Right hindlimb (tissue), 1 donor: ENCODE measurements around the gene MMP7.

Experiments
- DNase-seq: peaks from one replicate; pipeline ENCODE4 v3.0.0-alpha.2; 2018

Gene MMP7

DNA sequence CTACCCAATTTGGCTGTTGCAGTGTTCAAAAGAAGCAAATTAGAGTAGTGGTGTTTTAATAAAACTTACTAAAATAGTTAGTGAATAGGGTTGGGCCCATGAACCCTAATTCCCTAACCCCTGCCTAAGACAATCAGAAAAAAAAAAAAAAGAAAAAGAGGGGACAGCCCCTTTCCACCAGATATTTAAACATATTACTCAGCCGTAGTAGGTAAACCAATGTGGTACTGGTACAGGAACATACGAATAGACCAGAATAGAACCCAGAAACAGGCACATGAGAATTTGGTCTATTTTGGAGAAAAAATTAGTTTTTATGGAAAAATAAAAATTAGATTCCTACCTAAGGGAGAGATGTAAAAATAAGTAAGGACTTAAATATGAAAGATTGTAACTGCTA lies 38.6 kb downstream of the MMP7 start:
- no peak for DNase-seq

GRCh38 chr11:102489186-102490145 lies 41.1 kb downstream of the MMP7 start:
- no peak for DNase-seq

GRCh38 chr11:102488208-102488607 lies 42.3 kb downstream of the MMP7 start:
- no peak for DNase-seq

DNA sequence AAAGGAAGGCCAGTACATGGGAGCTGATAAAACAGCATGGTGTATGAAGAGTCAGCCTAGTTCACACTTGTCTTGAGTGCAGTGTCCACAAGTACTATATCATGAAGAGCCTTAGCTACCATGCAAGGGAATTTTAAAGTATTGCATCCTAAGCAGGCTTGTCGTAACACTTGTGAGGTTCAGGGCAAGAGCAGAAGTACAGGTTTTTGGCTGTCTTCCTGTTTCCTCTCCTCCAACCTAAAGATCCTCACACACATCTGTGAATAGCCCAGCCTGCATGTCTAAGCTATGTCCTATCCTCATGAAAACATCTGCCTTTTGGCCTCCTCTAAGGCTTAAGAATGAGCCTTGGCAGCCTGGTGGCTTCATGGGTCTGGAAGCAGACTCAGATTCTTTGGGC lies 43.3 kb downstream of the MMP7 start:
- no peak for DNase-seq

DNA sequence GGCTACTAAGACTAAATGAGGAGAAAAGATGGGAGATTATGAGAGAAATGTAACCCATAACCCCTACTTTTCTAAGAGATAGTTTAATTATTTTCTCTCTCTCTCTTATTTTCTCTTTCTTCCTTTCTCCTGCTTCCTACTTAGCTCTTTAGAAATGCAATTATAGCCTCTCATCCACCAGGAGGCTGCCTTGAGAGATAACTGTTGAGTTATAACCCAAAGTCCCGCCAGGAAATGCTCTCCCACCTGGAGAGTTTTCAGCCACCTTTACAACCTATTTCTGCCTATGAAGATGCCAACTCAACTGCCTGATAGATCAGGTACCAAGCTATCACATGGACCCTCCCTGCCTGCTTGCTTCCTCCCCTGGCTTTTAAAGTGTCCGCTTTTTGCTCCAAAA lies 44.0 kb downstream of the MMP7 start:
- no peak for DNase-seq

DNA sequence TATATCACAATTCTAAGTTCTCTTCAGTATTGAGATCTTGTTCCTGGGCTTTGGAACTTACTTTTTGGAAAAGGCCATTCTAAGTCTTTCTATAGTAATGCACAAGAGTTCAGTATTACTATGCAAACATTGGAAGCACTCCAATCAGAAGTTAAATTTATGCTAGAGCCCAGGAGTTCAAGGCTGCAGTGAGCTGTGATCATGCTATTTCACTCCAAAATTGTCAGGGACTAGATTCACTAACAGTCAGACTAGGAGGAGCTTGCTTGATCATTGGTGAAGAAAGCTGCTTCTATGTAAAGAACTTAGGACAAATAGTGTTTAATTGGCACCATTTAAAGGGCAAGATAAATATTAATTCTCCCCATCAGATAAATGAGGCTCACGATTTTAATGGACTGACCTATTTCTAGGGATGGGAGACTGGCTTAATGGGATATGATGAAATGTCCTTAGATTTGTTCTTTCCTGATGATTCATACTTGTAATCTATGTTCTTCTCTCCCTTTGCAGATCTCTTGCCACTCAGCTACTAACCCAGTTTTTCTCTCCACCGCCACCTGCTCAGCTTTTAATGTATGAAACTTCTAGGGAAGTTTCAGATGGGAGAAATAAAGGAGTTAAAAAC lies 45.3 kb downstream of the MMP7 start:
- no peak for DNase-seq

- no peak for DNase-seq
Observed at GRCh38 chr11:102482433-102482832, 48.1 kb downstream of the MMP7 start.

DNA sequence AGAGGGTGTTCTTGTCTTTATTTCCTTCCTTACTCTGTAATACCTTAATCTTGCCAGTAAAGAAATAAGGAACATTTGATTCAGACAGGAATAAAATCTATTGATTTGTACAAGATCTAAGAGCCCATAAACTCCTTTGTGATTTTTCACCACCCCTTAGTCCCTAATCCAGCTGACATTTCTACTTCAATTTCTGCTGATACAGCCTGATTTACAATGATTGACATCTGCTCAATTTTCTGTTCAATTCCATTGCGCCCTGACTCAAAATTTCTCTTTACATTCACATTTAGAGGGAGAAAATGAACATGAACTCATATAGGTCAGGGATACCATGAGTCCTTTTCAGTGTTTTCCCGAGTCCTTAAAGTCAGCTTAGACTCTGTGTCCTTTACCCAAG lies 50.8 kb downstream of the MMP7 start:
- no peak for DNase-seq

DNA sequence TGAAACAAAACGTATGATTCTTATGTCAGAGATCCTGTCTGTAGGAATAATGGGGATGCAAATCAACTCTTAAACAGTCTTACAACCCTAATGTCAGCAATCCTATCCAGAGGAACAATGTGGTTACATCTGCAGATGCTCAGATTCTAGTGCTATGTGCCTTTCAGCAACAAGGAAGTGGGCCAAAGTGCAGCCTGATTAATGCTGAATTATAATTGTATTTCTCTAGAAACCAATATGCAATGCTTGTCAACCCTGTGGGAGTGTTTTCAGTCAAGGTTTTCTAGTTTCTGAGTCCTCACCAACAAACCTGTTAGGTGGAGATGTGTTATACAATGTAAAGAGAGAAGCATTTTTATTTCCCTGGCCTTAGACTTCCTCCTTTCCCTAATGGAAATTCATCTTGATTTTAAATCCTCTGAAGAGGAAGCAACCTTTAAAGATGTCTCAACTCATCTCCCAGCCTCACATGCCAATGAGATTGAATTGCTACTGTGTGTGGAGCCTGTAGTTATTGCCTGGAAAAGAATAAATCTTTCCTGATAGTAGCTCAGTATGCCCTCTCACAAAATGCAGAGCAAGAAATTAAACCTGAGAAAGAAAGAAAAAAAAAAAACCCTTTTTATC lies 51.8 kb downstream of the MMP7 start:
- DNase-seq = no peak

DNA sequence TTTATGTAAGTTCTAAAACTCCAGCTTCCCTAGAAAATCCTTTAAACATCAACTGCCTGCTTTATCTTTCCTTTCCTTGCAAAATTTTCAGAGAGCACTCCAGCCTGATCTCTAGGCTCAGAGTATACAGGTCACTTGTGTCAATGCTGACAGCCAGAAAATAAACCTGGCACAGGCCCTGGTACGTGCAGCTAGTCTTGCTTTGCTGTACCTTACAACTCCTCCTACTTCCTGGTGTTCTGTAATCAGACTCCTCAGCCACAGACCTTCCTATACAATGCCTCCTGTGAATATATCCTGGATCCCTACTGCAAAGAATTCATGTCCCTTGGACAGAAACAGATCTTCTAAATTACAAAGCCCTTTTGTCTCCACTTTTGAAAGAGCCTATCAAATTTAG lies 53.7 kb downstream of the MMP7 start:
- DNase-seq = no peak

DNA sequence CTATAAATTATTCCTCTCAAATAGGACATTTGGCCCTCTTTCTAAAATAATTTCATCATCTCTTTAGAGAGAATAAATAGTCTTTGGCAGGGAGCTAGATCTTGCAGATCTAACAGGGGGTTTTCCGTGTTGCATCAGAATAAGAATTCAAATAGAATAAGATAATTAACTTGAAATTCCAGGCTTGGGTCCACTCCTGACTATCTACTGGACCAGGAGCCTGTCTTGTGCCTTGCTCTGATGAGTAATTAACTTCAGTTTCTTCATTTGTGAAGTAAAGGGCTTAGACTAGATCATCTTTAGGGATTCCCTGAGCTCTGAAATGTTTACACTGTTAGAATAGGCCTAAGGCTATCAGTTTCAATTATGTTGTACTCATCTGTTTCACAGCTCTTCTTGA lies 54.5 kb downstream of the MMP7 start:
- DNase-seq = no peak

- no peak for DNase-seq
Observed at GRCh38 chr11:102473543-102473942, 57.0 kb downstream of the MMP7 start.

GRCh38 chr11:102472127-102472526 lies 58.4 kb downstream of the MMP7 start:
- no peak for DNase-seq

GRCh38 chr11:102471474-102471873 lies 59.1 kb downstream of the MMP7 start:
- no peak for DNase-seq
